ENCODE data around the gene SCNN1B. TPM values are rescaled to one million over a fixed set of nuclear protein-coding genes. Genes with fewer than 3 reads are reported as not detected.
"Not testable (repeated sequence)": the region's sequence is repeated elsewhere in the genome, so short reads cannot be mapped to it uniquely, and the experiment has no call there.

SCNN1B gene
- total RNA-seq, 1 donor from 2014 or later = 16.1 TPM

- H3K9me3 ChIP-seq = no peaks in the 10 kb centered on the region
- H3K4me1 ChIP-seq = no peaks in the 10 kb centered on the region
- no peaks in the 10 kb centered on the region for H3K27me3 ChIP-seq
- TF ChIP-seq, protein P1, sequence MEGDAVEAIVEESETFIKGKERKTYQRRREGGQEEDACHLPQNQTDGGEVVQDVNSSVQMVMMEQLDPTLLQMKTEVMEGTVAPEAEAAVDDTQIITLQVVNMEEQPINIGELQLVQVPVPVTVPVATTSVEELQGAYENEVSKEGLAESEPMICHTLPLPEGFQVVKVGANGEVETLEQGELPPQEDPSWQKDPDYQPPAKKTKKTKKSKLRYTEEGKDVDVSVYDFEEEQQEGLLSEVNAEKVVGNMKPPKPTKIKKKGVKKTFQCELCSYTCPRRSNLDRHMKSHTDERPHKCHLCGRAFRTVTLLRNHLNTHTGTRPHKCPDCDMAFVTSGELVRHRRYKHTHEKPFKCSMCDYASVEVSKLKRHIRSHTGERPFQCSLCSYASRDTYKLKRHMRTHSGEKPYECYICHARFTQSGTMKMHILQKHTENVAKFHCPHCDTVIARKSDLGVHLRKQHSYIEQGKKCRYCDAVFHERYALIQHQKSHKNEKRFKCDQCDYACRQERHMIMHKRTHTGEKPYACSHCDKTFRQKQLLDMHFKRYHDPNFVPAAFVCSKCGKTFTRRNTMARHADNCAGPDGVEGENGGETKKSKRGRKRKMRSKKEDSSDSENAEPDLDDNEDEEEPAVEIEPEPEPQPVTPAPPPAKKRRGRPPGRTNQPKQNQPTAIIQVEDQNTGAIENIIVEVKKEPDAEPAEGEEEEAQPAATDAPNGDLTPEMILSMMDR (IDR thresholded peaks at IDR 0.05) = no peak
- no peak overlapping the region for H3K27ac ChIP-seq
- no peak overlapping the region for H3K4me3 ChIP-seq
- intact Hi-C loops (cut with DNase I) = no loop called here
- no peak for DNase-seq (ENCODE audit: low spot score in 2 of 2)
- H3K36me3 ChIP-seq = peaks cover 4 to 25% of the 10 kb centered on the region in 2 donors
Measured at GRCh38 chr16:23384878-23385277, 82.8 kb downstream of the SCNN1B start.

DNA sequence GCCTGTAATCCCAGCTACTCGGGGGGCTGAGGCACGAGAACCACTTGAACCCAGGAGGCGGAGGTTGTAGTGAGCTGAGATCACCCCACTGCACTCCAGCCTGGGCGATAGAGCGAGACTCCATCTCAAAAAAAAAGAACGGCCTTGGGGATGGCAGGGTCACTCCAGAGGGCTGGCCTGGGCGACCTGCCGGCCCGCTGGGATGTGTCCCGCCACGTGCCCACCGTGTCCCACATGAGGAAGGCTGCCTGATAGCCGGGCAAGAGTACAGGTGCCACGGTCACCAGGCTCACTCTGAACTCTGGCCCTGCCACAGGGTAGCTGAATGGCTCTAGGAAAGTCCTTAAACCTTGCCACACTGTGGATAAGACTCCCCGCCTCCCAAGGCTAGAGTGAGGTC, 83.3 kb downstream of the SCNN1B start:
- intact Hi-C loops (cut with DNase I) = no loop called here

DNA sequence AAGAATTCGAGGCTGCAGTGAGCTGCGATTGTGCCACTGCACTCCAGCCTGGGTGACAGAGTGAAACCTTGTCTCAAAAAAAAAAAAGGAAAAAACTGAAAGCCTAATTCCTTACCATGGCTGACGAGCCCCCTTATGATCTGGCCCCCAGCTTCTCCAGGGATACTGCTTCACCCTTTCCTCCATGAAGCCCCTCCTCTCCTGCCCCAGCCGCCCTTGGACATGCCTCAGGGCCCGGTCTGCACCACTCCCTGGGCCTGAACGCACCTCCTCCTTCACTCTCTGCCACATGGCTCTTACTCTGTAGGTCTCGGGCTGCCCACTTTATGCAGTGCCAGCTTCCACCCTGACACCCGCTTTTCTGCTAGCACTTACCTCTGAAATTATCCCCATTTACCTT, 85.6 kb downstream of the SCNN1B start:
- intact Hi-C loops (cut with DNase I) = no loop called here
- Histone ChIP-seq H3K27me3 (no peaks in the 10 kb centered on the region), H3K36me3 (peaks cover 29 to 52% of the 10 kb centered on the region in 2 donors), H3K4me1 (no peaks in the 10 kb centered on the region), H3K9me3 (no peaks in the 10 kb centered on the region), H3K4me3 (no peak overlapping the region), H3K27ac (no peak overlapping the region)
- DNase-seq (ENCODE audit: low spot score in 2 of 2) = no peak
- TF ChIP-seq, protein P1 (IDR thresholded peaks at IDR 0.05) = no peak

More for the DNA sequence above, 83.3 kb downstream of the SCNN1B start:
- H3K4me1 ChIP-seq = no peaks in the 10 kb centered on the region
- no peaks in the 10 kb centered on the region for H3K27me3 ChIP-seq
- H3K27ac ChIP-seq = no peak overlapping the region
- TF ChIP-seq, protein P1 (IDR thresholded peaks at IDR 0.05) = no peak
- H3K9me3 ChIP-seq = no peaks in the 10 kb centered on the region
- no peak overlapping the region for H3K4me3 ChIP-seq
- H3K36me3 ChIP-seq = peaks cover 7 to 30% of the 10 kb centered on the region in 2 donors
- no peak for DNase-seq (ENCODE audit: low spot score in 2 of 2)

- H3K9me3 ChIP-seq = no peaks in the 10 kb centered on the region
- no peaks in the 10 kb centered on the region for H3K4me1 ChIP-seq
- H3K27me3 ChIP-seq = no peaks in the 10 kb centered on the region
- DNase-seq (ENCODE audit: low spot score in 2 of 2) = no peak
- H3K27ac ChIP-seq = no peak overlapping the region
- TF ChIP-seq, protein P1 (IDR thresholded peaks at IDR 0.05) = no peak
- H3K4me3 ChIP-seq = no peak overlapping the region
- peaks cover 34 to 58% of the 10 kb centered on the region in 2 donors for H3K36me3 ChIP-seq
- intact Hi-C loops (cut with DNase I) = no loop called here
Measured at GRCh38 chr16:23388786-23389185, 86.7 kb downstream of the SCNN1B start.

DNA sequence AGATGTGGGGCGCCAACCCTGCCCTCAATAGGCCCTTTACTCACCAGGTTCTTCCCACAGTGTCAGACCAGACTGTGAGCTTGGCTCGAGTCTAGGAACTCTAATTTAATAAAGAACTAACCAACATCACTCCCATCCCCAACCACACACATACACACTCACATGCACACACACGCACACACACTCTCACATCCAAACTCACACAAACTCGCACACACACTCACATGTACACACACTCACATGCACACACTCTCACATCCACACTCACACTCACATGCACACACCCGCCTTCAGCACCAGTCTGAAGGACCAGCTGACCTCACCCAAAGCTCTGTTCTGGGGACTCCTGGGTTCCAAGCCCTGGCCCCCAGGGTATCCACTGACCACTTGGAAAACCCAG, 87.1 kb downstream of the SCNN1B start:
- TF ChIP-seq, protein P1 (IDR thresholded peaks at IDR 0.05) = no peak
- Histone ChIP-seq H3K4me1 (no peaks in the 10 kb centered on the region), H3K9me3 (no peaks in the 10 kb centered on the region), H3K27me3 (no peaks in the 10 kb centered on the region), H3K27ac (no peak overlapping the region), H3K36me3 (peaks cover 34 to 58% of the 10 kb centered on the region in 2 donors), H3K4me3 (no peak overlapping the region)
- intact Hi-C loops (cut with DNase I) = no loop called here
- no peak for DNase-seq (ENCODE audit: low spot score in 2 of 2)

GRCh38 chr16:23389936-23390335, 87.8 kb downstream of the SCNN1B start:
- H3K27me3 ChIP-seq; H3K4me1 ChIP-seq; H3K9me3 ChIP-seq; H3K27ac ChIP-seq; intact Hi-C loops (cut with DNase I); H3K4me3 ChIP-seq; DNase-seq (ENCODE audit: low spot score in 2 of 2): not testable (repeated sequence)
- peaks cover 35 to 63% of the 10 kb centered on the region in 2 donors for H3K36me3 ChIP-seq
